ENCODE data around the gene PGRMC2. TPM values are rescaled to one million over a fixed set of nuclear protein-coding genes. Genes with fewer than 3 reads are reported as not detected.
"Not testable (repeated sequence)": the region's sequence is repeated elsewhere in the genome, so short reads cannot be mapped to it uniquely, and the experiment has no call there.

PGRMC2 gene
- polyA plus RNA-seq, 2 of the 4 experiments (the other 2 are of a cell fraction), result 48.1 to 124 TPM

DNA sequence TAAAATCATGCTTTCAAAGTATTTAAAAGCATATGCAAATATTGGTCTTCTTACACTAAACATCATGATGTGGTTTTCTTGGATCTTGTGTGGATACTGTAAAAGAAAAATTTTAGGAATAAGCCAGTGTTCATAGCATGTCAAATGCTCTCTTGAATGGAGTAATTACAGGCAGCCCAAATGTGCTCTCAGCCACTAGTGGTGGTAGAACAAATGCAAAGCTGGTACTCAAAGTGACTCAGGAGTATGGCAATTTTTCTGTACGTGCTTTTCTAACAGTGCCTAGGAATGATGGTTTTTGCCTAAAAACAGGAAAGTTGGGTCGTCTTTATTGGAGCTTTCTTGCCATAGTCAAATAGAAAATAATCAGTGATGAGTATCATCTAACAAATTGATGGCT is 19.9 kb downstream of the PGRMC2 start (continued):
- TF ChIP-seq KDM1A (IDR thresholded peaks at IDR 0.05; ENCODE audit: low read depth) (no peak), ESRRA (IDR thresholded peaks at IDR 0.05; ENCODE audit: borderline replicate concordance, low read length) (no peak), RARB (CRISPR knock-in tag; IDR thresholded peaks at IDR 0.05) (no peak), HOXB5 (CRISPR knock-in tag; IDR thresholded peaks at IDR 0.05) (no peak), FOXS1 (CRISPR knock-in tag; IDR thresholded peaks at IDR 0.05) (no peak), EHMT2 (IDR thresholded peaks at IDR 0.05; ENCODE audit: low read depth) (no peak)
- TF ChIP-seq, protein P1, sequence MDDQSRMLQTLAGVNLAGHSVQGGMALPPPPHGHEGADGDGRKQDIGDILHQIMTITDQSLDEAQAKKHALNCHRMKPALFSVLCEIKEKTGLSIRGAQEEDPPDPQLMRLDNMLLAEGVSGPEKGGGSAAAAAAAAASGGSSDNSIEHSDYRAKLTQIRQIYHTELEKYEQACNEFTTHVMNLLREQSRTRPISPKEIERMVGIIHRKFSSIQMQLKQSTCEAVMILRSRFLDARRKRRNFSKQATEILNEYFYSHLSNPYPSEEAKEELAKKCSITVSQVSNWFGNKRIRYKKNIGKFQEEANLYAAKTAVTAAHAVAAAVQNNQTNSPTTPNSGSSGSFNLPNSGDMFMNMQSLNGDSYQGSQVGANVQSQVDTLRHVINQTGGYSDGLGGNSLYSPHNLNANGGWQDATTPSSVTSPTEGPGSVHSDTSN (IDR thresholded peaks at IDR 0.05), result no peak

DNA sequence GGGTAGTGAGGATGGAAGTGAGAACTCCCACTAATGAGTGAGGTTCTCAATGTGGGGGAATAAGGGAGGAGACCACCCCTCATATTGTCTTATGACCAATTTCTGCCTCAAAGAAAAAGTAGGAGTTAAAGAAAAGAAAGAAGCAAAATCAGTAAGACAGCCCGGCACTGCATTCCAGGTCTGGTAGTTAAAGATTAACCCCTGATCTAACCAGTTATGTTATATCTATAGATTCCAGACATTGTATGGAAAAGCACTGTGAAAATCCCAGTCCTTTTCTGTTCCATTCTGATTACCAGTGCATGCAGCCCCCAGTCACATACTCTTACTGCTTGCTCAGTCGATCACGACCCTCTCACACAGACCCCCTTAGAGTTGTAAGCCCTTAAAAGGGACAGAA is 20.4 kb downstream of the PGRMC2 start:
- H3K9me3 ChIP-seq; H3K4me3 ChIP-seq; CTCF ChIA-PET; POLR2A ChIA-PET; FAIRE-seq; DNase-seq (ENCODE audit: low read depth in 1 of 2, low spot score in 1 of 2): not testable (repeated sequence)
- ATAC-seq, result peak in 1 of 2 experiments; percentile 62; a peak in 3 of 6 replicates
- 17% methylated on average over 3 of the region's 3 CpGs for WGBS (ENCODE audit: missing lambda C conversion rate)
- 0 out of 5 replicates have a peak, but pooled peaks of 1 of the 2 experiments have one; percentile 20 for TF ChIP-seq JUN (IDR thresholded peaks at IDR 0.05)
- Histone ChIP-seq H3K27ac (peak overlapping the region; percentile 61 to 81; a peak in 5 of 6 replicates), H3K4me1 (peaks cover 55% of the 10 kb centered on the region), H3K4me2 (peak overlapping the region; percentile 73)

DNA sequence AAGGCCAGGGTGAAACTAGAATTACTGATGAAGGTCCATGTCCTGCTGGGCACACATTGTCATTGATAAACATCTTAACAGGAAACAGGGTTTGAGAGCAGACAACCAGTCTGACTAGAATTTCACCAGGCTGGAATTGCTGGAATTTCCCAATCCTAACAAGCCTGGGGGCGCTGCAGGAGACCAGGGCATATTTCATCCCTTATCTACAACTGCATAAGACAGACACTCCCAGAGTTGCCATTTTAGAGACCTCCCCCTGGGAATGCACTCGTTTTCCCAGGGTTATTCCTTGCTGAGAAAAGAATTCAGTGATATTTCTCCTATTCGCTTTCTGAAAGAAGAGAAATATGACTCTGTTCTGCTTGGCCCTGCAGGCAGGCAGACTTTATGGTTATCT is 22.1 kb downstream of the PGRMC2 start:
- CTCF ChIA-PET; POLR2A ChIA-PET; FAIRE-seq; H3K9me3 ChIP-seq; H3K4me3 ChIP-seq; TF ChIP-seq FOSL2 (IDR thresholded peaks at IDR 0.05): not testable (repeated sequence)
- peak; percentile 22; the same call in 1 of the 2 replicates for TF ChIP-seq FOSL2 (CRISPR knock-in tag; IDR thresholded peaks at IDR 0.05)
- TF ChIP-seq CEBPB (IDR thresholded peaks at IDR 0.05), result peak in 1 of 2 experiments; percentile 62; a peak in 2 of 4 replicates
- peak in 1 of 2 experiments; percentile 45; a peak in 1 of 5 replicates for TF ChIP-seq EP300 (IDR thresholded peaks at IDR 0.05)
- TF ChIP-seq GATA3 (IDR thresholded peaks at IDR 0.05; ENCODE audit: borderline replicate concordance), result peak; percentile 82
- peak overlapping the region; percentile 52 to 81; a peak in 5 of 6 replicates for H3K27ac ChIP-seq
- DNase-seq (ENCODE audit: low read depth in 1 of 2, low spot score in 1 of 2) (peak in 1 of 2 experiments; percentile 59), ATAC-seq (peak in 1 of 2 experiments; percentile 53; a peak in 3 of 6 replicates)
- H3K4me2 ChIP-seq, result peak overlapping the region; percentile 39
- 18% methylated on average over 3 of the region's 3 CpGs for whole genome bisulfite sequencing (ENCODE audit: missing lambda C conversion rate)
- H3K4me1 ChIP-seq, result peaks cover 47% of the 10 kb centered on the region

DNA sequence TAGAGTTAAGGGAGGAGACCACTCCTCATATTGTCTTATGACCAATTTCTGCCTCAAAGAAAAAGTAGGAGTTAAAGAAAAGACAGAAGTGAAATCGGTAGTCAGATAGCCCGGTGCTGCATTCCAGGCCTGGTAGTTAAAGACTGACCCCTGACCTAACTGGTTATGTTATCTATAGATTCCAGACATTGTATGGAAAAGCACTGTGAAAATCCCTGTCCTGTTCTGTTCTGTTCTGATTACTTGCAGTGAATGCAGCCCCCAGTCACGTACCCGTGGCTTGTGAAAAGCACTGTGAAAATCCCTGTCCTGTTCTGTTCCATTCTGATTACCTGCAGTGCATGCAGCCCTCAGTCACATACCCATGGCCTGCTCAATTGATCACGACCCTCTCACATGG is 27.7 kb downstream of the PGRMC2 start:
- H3K4me2 ChIP-seq; DNase-seq (ENCODE audit: low read depth in 1 of 2, low spot score in 1 of 2); H3K9me3 ChIP-seq; CTCF ChIA-PET; POLR2A ChIA-PET; FAIRE-seq; H3K4me1 ChIP-seq; ATAC-seq; H3K27ac ChIP-seq; H3K4me3 ChIP-seq: not testable (repeated sequence)
- WGBS (ENCODE audit: missing lambda C conversion rate), result 57% methylated on average over 5 of the region's 5 CpGs

DNA sequence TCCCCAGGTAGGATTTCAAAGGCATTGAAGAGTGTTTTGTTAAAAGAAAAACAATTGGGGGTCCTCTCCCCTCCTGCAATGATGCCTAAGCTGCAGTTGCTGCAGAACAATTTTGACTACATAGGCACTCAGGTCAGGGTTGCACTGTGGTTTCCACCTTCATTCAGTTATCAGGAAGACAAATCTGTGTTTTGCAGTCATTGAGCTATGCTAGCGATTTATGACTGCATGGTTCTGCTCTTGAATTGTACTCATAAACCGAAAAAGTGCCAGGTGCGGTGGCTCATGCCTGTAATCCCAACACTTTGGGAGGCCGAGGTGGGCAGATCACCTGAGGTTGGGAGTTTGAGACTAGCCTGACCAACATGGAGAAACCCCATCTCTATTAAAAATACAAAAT is 29.4 kb downstream of the PGRMC2 start:
- 68% methylated on average over 4 of the region's 4 CpGs for WGBS (ENCODE audit: missing lambda C conversion rate)
- POLR2A ChIA-PET; CTCF ChIA-PET; FAIRE-seq; H3K27ac ChIP-seq; H3K4me3 ChIP-seq; H3K4me2 ChIP-seq; H3K9me3 ChIP-seq; H3K4me1 ChIP-seq; DNase-seq (ENCODE audit: low read depth in 1 of 2, low spot score in 1 of 2); ATAC-seq: not testable (repeated sequence)

DNA sequence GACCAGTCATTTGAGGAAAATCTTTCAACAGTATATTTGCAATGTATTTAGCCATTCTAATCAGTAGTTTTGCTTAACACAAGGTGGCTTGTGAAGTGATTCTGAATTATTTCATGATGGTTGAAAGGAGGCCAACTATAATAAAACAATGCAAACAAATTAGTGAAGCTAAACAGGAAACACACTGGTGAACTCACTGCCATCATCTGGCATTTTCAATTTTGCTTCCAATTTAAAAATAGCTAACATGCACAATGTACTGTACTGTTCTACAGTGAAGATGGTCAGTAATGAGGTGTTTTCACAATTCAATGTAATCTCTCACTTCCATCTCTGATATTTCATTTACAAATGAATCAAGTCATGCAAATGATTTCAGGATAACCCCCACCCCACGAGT is 31.1 kb downstream of the PGRMC2 start:
- ChIA-PET POLR2A (no interaction called here), CTCF (no interaction called here)
- no peak for ATAC-seq
- FAIRE-seq, result no peak
- Histone ChIP-seq H3K4me2 (no peak overlapping the region), H3K4me1 (no peaks in the 10 kb centered on the region), H3K9me3 (peaks cover 3% of the 10 kb centered on the region; the same call in 1 of the 3 replicates), H3K4me3 (no peak overlapping the region), H3K27ac (no peak overlapping the region)
- DNase-seq (ENCODE audit: low read depth in 1 of 2, low spot score in 1 of 2), result no peak
- TF ChIP-seq CEBPB (IDR thresholded peaks at IDR 0.05), result no peak
- no peak for TF ChIP-seq FOSB (CRISPR knock-in tag; IDR thresholded peaks at IDR 0.05)
- 6% methylated on average over 1 of the region's 1 CpG for WGBS (ENCODE audit: missing lambda C conversion rate)
